HG02943 (cell line): ENCODE data around the gene DEFB121.
"Not testable (repeated sequence)": the region's sequence is repeated elsewhere in the genome, so short reads cannot be mapped to it uniquely, and the experiment has no call there.

Source experiments
- ATAC-seq: cut with Tn5 transposase; IDR thresholded peaks from one replicate; pipeline ENCODE4 v1.9.1; 2021; ENCODE audit warnings: mild to moderate bottlenecking, low read depth, moderate library complexity; ENCODE audit not compliant: unreplicated experiment

The DEFB121 gene

GRCh38 chr20:31406115-31406514, at the start of gene DEFB121:
Gene DEFB121 (minus strand): TSS chr20:31406215. CDS start chr20:31406152, 63 bp downstream.
- no peak for ATAC-seq

- ATAC-seq = no peak
Observed at GRCh38 chr20:31454361-31454760, 48.3 kb upstream of the DEFB121 start.

- no peak for ATAC-seq
Observed at GRCh38 chr20:31452575-31452974, 46.6 kb upstream of the DEFB121 start.

- no peak for ATAC-seq
Observed at GRCh38 chr20:31449511-31450414, 43.7 kb upstream of the DEFB121 start.

GRCh38 chr20:31446084-31446819, 40.2 kb upstream of the DEFB121 start:
- no peak for ATAC-seq

- no peak for ATAC-seq
Observed at GRCh38 chr20:31440012-31440659, 34.1 kb upstream of the DEFB121 start, which contains the start of gene DEFB123. Gene DEFB123 (plus strand): TSS chr20:31440632. CDS start chr20:31440699, 67 bp downstream.

- no peak for ATAC-seq
Observed at GRCh38 chr20:31430568-31431115, 24.6 kb upstream of the DEFB121 start.

GRCh38 chr20:31427576-31427975, 21.6 kb upstream of the DEFB121 start:
- not testable (repeated sequence) for ATAC-seq

GRCh38 chr20:31426891-31427551, 21.0 kb upstream of the DEFB121 start:
- not testable (repeated sequence) for ATAC-seq

GRCh38 chr20:31425797-31426196, 19.8 kb upstream of the DEFB121 start:
- ATAC-seq = no peak

- no peak for ATAC-seq
Observed at GRCh38 chr20:31418307-31418706, 12.3 kb upstream of the DEFB121 start.

- no peak for ATAC-seq
Observed at GRCh38 chr20:31415653-31416052, 9.6 kb upstream of the DEFB121 start.

GRCh38 chr20:31414381-31414780, 8.4 kb upstream of the DEFB121 start:
- no peak for ATAC-seq

- ATAC-seq = no peak
Observed at GRCh38 chr20:31410011-31410410, 4.0 kb upstream of the DEFB121 start.

- ATAC-seq = no peak
Observed at GRCh38 chr20:31403886-31404285, 2.1 kb downstream of the DEFB121 start.

- no peak for ATAC-seq
Observed at GRCh38 chr20:31394900-31395299, 11.1 kb downstream of the DEFB121 start.

- no peak for ATAC-seq
Observed at GRCh38 chr20:31392836-31393235, 13.2 kb downstream of the DEFB121 start.

- ATAC-seq = no peak
Observed at GRCh38 chr20:31390490-31390889, 15.5 kb downstream of the DEFB121 start, which contains the start of gene DEFB119. Gene DEFB119 (minus strand): TSS chr20:31390590. CDS start chr20:31390483, 107 bp downstream.

GRCh38 chr20:31374346-31374745, 31.7 kb downstream of the DEFB121 start:
- no peak for ATAC-seq

GRCh38 chr20:31368301-31368700, 37.7 kb downstream of the DEFB121 start, which contains the start of gene DEFB118:
Gene DEFB118 (plus strand): TSS chr20:31368601. CDS start chr20:31368651, 50 bp downstream.
- no peak for ATAC-seq
